Esophagus muscularis mucosa (tissue), 4 donors: ENCODE data around the gene CDC34.

Source experiments
- EP300 ChIP-seq: sonication (generic); formaldehyde crosslinking; IDR thresholded peaks from one replicate; pipeline ENCODE4 v1.6.1; 2017; ENCODE audit warnings: antibody characterized with exemption
- POLR2A ChIP-seq: fragments of 450-650 bp; IDR thresholded peaks from one replicate; pipeline ENCODE4 v1.6.1; 2017; ENCODE audit warnings: antibody characterized with exemption, moderate library complexity, mild to moderate bottlenecking, low read depth
- TF ChIP-seq, protein P1 (sequence below), 3 experiments: fragments of 200-600 bp in 2 of 3; fragments of 450-650 bp in 1 of 3; sonication (generic) in 2 of 3; IDR thresholded peaks; one replicate each; pipeline ENCODE4 v1.5.1; 2017 to 2019; ENCODE audit warnings: antibody characterized with exemption in 3 of 3, mild to moderate bottlenecking in 2 of 3, moderate library complexity in 1 of 3

DNA sequence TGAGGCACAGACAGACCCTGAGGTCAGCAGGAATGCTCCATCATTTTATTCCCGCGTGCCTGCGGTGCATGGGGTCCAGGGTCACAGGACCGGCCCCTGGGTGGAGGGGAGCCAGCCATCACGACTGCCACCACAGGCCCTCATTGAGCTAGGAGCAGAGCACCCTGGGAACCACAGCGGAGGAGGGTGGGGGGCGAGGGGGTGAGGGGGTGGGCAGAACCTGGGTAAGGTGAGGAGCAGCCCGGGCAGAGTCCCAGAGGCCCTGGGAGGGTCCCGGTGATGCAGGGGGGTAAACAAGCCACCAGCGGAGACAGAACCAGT is 36.5 kb upstream of the CDC34 start:
- TF ChIP-seq EP300 (no peak), POLR2A (no peak)
- TF ChIP-seq, protein P1, sequence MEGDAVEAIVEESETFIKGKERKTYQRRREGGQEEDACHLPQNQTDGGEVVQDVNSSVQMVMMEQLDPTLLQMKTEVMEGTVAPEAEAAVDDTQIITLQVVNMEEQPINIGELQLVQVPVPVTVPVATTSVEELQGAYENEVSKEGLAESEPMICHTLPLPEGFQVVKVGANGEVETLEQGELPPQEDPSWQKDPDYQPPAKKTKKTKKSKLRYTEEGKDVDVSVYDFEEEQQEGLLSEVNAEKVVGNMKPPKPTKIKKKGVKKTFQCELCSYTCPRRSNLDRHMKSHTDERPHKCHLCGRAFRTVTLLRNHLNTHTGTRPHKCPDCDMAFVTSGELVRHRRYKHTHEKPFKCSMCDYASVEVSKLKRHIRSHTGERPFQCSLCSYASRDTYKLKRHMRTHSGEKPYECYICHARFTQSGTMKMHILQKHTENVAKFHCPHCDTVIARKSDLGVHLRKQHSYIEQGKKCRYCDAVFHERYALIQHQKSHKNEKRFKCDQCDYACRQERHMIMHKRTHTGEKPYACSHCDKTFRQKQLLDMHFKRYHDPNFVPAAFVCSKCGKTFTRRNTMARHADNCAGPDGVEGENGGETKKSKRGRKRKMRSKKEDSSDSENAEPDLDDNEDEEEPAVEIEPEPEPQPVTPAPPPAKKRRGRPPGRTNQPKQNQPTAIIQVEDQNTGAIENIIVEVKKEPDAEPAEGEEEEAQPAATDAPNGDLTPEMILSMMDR (IDR thresholded peaks at IDR 0.05): no peak
